NCI-H748 (cell line): ENCODE data around the gene EPHB2.

Experiments used
- DNase-seq: peaks from one replicate; lab custom pipeline; 2025; ENCODE audit not compliant: unreplicated experiment; lab: John Stamatoyannopoulos, UW

Gene EPHB2

DNA sequence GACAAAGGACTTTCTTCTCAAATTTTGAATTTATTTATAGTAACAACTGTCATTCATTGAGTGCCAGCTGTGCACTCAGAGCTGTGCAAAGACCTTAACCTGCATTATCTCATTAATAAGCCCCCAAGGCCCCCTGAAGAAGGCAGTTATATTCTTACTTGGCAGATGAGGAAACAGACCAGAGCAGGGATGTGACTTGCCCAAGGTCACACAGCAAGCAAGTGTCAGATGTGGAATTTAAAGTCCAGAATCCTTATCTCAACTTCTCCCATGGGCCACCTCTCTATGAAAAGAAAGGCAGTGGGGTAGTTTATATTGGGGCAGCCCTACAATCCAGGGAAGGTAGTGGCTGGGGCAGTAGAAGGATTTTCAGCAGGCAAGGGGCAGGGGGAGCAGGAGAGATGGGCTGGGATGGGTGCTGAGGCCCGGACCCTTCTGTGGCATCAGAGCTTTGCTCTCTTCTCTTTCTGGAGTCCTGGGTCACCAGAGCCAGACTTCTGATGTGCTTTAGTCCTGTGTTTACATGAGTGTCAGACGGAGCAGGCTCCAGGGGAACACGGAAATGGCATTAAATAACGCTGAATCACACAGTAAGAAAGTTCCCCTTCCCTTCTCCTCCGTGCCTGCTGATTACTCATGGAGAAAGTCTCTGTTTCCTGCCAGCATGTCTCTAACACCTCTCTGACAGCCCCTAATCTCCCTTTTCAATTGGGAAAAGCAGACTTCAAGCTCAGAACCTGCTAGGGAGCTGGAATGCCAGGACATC is 39.5 kb downstream of the EPHB2 start:
- DNase-seq = no peak

DNA sequence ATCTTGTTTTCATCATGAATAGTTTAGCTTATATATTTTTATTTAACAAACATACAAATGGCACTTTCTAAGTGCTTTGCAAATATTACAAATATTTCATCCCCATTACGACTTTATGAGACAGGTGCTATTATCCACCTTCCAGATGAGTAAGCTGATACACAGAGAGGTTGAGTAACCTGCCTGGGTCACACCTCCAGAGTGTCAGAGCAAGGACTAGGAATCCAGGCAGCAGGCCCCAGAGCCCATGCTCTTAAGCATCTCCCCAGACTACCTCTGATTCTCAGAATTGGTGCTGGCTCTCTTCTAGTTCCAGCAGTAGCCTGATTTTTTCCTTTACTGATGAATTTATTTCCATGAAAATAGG is 40.0 kb downstream of the EPHB2 start:
- DNase-seq = no peak

DNA sequence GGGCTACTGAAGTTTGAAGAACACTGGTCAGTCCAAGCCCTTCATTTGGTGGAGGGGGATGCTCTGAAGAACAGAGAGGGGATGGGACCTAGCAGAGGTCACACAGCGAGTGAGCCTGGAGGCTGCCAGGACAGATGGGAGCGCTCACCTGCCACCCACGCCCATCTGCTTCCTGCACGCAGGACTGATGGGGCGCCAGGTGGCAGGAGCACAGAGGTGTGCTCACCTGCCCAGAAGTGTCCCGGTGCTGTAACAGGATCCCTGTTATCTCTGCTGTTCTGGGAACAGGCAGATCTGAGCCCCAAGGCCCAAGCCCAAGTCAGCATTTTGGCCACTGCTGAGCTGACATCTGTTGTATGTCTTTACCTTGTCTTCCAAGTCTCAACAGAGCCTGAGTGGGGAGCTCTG is 40.5 kb downstream of the EPHB2 start:
- peak; percentile 35 for DNase-seq

DNA sequence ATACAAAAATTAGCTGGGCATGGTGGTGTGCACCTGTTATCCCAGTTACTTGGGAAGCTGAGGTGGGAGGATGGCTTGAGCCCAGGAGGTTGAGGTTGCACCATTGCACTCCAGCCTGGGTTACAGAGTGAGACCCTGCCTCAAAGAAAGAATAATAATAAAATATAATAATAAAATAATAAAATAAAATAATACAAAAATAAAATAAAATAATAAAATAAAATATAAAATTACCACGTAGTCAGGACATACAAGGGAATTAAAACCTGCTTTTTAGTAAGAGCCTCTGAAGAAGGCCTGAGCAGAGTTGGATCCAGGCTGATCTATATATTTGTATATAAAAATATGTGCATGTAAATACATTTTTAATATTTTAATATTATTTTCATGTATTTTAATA is 41.7 kb downstream of the EPHB2 start:
- DNase-seq = no peak

DNA sequence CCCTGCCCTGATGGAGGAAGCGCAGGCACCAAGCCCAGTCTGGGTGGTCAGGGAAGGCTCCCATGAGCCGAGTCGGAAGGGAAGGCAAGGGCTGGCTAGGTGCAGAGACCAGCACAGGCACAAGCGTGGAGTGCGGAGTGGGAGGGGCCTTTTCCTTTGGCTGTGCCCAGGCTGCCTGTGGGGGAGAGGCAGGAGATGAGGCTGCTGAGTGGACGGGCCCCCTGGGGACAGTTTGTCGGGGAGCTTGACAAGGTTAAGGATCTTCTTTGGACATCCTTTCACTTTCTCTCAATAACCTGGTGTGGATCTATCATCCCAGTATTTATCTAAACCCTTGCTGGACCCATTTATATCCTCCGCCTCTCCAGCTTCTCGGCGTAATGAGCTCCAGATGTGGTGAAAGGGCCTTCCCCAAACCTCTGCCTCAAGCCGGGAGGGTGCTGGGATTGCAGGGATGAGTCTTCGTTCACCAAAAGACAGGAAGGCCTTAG is 42.9 kb downstream of the EPHB2 start:
- DNase-seq = no peak

DNA sequence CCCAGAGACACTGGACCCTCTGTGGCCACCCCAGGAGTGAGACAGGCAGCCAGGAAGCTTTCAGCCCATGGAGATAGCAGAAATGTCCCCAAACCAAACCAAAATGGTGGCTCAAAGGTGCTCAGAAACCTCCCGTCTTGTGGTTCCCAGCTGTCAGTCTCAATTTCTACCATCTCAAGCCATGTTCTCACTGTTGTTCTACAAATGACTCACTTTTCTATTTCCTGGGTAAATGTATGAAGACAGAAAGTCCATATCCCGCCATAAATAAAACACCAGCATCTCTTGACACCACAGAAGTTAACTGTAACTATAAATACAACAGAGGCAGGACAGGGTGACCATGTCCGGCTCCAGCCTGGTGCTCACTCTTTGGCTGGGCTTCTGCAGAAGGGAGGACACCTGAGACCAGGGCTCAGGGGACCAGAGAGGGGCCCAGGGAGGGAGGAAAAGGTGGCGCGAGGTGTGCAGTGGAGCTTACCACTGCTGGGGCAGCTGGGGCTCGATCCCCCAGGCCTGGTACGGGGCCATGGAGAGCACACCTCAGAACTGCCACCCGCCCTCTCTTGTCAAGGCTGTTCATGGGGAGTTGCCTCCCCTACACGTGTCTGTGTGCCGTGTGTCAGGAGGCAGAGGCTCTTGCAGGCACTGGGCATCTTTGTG is 43.6 kb downstream of the EPHB2 start:
- DNase-seq = no peak

DNA sequence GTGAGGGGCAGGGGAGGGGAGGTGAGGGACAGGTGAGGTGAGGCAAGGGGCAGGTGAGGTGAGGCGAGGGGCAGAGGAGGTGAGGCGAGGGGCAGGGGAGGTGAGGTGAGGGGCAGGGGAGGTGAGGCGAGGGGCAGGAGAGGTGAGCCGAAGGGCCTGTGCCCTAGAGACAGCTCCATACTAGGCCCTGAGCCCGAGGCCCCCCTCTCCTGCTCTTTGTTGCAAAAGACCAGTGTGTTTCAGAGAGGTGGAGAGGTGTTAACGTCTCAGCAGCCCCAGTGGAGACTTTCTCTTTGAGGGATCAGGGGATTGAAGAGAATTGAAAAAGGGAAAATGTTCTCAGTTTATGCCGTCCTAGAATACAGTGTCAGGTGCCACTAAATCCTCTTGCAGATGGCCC is 44.2 kb downstream of the EPHB2 start:
- DNase-seq = no peak

DNA sequence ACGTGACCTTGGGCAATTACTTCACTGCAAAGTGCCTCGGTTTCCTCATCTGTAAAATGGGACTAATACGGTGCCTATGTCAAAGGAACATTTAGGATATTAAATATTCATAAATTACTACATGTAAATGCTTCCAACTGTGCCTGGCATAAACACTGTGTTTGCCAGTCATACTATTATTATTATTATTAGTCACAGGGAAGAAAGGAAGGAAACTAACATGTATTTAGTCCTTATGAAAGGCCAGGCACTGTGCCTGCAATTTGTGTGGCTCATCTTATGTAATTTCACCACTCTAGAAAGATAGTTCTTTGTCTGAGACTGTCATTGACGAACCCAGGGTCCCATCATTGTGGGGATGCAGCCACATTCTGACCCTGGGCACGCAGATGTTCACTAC is 45.0 kb downstream of the EPHB2 start:
- DNase-seq = no peak

DNA sequence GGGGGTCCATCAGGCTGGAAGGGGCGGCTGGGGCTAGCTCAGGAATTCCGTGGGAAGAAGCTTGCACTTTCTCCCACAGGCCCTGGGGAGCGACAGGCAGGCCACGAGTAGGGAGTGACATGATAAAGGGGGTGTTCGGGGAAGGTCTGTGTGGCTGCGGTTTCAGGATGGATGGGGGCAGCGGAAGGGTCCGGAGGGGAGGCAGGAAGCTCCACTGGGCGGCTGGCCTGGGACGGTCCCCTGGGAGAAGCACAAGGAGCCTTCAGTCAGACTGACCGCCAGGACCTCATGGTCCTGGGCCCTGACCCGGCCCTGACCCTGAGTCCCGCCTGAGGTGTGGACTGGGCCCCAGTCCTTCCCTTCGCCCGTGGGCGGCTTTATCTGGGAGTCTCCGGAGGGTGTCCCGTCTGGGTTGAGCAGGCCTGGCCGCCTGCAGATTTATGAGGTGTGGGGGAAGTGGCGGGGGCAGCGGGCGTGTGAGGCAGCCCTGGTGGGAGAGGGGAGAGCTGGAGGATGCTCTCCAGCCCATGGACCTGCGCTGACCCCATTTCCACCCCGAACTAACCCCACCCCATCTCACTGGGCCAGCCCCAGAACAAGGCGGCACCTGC is 45.6 kb downstream of the EPHB2 start:
- no peak for DNase-seq

DNA sequence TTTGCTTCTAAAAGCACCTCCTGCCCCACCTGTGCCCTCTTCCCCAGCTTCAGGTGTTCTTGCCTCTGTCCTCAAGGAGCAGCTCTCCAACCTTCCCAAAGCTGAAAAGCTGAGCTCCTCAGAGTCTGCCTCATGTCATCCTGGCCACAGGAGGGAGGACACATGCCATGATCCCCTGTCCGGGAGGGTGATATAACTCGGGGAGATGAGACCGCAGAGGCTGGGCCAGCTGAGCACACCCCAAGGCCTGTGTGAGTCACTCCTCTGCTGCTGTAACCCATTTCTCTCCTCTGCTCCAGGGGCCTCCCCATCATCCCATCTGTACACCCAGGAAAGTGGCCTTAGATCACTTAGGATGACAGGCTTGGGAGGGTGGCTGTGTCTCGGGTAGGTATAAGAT is 49.8 kb downstream of the EPHB2 start:
- no peak for DNase-seq

DNA sequence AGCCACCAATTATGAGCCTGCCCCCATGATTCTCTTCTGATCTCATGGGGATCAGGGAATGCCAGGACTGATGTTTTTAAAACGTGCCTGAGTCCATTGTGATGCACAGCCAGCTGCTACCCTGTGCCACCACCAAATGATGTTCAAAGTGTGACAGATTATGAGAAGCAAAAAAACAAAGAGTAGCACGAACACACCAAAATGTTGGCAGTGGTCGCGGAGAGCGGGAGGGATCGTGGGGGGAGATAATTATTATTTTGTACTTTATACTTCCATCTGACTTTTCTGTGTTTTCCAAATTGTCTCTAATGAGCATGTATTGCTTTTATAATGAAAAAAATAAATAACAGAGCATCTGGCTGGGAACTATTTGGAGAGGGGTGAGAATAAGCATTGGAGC is 50.5 kb downstream of the EPHB2 start:
- no peak for DNase-seq

DNA sequence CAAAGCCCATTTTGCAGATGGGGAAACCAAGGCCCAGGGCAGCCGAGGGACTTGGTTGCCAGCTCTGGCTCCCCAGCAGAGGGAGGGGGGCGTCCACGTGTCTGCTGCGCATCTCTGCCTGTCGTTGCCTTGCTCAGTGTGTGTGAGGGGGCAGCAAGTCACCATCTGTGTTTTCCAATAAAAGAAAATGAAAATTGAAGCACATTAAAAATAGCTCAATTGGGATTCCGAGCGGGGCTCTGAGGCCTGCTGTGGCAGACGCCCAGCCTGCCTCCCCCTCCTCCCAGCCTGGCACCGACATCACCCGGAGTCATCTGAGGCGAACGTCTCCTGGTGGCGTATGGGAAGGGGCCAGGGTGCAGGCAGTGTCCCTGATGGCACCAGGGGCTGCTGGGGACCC is 51.2 kb downstream of the EPHB2 start:
- no peak for DNase-seq

DNA sequence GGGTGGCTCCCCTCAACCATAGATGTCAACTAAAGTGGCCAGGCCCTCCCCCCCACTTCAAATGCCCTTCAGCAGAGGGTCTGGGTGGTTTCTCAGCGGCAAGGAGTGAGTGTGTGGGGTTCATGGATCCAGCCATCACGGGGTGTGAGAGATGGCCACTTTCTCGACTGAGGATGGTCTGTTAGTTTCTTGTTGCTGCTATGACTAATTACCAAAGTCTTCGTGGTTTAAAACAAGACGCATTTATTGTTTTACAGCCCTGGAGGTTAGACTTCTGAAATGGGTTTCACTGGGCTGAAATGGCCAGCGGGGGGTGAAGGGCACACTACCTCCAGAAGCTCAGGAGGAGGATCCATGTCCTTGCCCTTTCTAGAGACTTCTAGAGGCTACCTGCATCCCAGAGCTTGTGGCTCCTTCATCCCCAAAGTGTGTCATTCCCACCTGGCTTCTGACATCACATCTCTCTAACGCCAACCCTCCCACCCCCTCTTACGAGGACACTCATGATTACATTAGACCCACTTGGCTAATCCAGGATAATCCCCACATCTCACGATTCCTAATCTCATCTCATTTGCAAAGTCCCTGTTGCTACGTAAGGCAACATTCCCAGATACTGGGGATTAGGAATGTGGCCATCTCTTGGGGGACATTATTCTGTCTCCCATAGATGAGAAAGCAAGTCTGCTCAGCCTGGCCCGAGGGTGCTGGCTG is 53.0 kb downstream of the EPHB2 start:
- DNase-seq = no peak

DNA sequence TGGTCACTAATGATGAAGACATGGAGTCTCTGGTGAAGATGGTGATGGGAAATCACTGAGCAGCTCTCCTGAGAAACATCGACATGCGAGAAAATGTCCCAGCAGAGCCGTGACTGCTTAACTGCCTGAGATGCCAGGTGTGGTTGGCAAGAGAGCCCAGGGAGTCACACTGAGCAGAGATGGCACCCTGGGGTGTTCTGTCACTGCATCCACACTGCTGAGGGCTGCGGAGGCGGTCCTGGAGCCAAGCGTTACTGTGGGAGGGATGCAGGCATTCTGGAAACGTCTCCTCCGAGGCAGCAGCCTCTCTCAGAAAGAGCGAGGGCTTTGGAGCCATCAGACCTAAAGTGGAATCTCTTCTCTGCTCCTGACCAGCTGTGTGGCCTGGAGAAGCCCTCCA is 57.2 kb downstream of the EPHB2 start:
- no peak for DNase-seq

DNA sequence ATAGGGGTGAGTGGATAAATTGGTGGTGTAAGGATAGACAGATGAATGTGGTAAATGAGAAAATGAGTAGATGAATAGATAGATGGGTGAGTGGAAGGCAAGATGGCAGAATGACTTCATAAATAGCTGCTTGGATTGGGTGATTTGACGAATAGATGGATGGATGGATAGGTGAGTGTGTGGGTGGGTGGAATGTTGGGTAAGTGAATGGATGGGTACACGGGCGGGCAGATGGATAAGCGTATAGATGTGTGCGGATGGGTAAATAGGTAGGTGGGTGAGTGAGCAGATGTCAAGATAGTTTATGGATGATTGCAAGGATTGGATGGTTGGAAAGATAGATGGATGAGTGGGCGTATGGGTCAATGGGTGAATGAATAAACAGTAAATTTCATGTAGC is 59.3 kb downstream of the EPHB2 start:
- DNase-seq = no peak

DNA sequence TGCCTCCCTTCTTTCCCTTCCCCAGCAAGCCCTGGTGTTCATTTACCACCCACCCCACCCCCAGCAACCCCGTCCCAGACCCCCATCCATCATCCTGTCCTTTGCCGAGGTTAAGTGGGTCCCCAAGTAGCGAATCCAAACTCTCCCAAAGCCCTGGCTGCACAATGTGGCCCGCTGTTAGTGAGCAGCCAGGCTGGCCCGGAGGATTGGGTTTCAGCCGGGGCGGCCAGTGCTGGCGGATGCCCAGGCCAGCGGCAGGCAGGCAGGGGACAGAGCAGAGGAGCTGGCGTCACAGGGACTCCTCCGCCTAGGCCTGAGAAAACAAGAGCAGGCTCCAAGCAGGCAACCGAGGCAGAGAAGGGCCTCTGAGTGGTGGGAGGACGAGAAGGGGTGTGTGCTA is 61.4 kb downstream of the EPHB2 start:
- DNase-seq = no peak

DNA sequence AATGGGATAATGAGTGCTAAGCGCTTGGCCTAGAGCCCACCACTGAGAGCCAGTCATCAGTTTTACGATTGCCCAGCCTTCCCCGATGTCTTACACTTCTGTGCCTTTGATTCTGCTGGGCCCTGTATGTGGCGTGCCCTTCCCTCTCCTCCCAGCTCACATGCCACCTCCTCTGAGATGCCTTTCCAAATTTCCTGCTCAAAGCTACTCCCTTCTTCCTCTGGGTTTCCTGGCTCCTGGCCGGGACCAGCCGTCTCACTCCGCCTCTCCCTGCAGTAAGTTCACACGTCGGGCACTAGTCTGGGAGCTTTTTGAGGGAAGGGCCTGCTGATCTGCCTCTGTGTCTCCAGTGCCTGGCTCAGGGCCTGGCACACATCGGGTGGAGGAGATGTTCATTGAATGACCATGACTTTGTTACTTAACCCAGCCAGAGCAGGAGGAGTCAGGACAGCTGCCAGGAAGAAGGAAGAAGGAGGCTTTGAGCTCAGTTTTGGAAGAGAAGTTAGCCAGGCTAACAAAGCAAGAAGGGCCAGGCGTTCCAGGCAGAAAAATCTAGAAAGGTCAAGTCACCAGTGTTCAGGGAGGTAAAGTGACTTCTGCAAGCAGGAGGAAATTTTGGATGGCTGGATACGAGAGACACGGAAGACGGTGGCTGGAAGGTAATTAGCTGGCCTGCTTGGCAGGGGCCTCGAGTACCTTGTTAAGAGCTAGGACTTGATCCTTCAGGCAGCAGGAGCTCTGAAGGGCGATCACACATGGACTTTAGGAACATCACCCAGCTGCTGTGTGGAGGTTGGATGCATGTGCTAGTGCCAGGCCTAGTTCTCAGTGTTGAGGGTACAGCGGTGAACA is 63.6 kb downstream of the EPHB2 start:
- no peak for DNase-seq

DNA sequence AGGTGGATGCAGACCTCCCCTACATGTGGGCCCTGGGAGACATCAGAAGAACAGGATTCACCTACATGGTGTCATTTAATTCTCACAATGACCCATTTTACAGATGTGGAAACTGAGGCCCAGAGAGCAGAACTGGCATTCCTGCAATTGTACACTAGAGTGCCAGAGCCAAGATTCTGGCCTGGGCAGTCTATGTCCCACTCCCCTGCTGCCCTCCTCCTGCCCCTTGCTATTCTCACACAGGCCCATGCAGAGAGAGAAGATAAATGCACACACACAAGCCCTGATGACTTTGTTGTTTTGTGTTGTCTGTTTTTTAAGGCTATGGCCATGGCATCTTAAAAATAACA is 64.2 kb downstream of the EPHB2 start:
- no peak for DNase-seq

DNA sequence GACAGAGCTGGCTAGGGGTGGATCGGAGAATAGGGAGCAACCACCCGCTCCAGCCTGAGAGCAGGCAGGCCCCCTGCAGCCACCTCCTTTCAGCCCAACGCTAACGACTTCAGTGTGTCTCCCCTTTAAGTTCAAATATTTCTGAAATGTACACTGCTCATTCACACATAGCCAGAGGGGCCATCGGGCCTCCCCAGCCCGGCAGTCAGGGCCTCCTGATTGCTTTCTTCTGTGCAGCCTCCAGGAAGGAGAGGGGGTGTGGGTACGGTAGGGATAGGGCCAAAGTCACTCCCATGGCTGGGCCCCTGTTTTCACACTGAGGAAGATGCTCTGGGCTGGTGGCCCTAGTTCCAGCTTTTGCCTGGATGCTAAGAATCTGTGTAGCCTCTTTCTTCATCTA is 64.8 kb downstream of the EPHB2 start:
- no peak for DNase-seq

DNA sequence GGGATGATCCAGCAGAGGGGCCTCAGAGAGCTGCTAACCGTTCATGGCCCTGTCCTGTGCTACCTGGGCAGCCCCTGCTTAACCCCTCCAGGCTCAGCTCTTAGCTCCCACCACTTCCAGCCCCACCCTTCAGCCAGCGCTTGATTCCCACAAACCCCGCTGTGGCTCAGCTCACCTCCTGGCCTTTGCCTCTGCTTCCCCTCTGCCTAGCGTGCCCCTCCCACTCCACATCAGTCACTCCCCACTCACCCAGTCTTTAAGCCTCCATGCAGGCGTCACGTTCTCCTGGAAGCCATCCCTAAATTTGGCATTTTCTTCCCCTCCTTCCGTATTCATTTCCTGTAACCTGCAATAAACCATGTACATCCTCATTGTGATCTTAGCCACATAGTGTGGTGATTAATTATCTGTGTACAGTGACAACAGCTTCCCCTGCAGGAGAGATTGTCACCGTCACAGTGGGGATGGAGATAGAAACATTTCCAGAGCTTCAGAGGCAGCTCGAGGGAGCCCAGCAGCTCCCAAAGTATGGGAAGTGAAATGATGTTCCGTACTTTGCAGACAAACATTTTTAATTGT is 65.5 kb downstream of the EPHB2 start:
- peak; percentile 55 for DNase-seq
